ENCODE data around the gene KCNG1.
"Not testable (repeated sequence)": the region's sequence is repeated elsewhere in the genome, so short reads cannot be mapped to it uniquely, and the experiment has no call there.

The KCNG1 gene

GRCh38 chr20:51022803-51023616, at the start of gene KCNG1:
KCNG1 (minus strand) TSS chr20:51023107; CDS start chr20:51010338, 12,769 bp downstream.
- DNase-seq (ENCODE audit: low read depth, low spot score) = no peak

- no peak for DNase-seq (ENCODE audit: low read depth, low spot score)
These were observed 47.7 kb upstream of the KCNG1 start for GRCh38 chr20:51070621-51071020.

GRCh38 chr20:51067792-51068191, 44.9 kb upstream of the KCNG1 start:
- DNase-seq (ENCODE audit: low read depth, low spot score) = no peak

- DNase-seq (ENCODE audit: low read depth, low spot score) = no peak
These were observed 42.7 kb upstream of the KCNG1 start for GRCh38 chr20:51065615-51066014.

GRCh38 chr20:51064137-51064536, 41.2 kb upstream of the KCNG1 start:
- DNase-seq (ENCODE audit: low read depth, low spot score) = no peak

- no peak for DNase-seq (ENCODE audit: low read depth, low spot score)
These were observed 39.2 kb upstream of the KCNG1 start for GRCh38 chr20:51062065-51062464.

GRCh38 chr20:51061418-51062045, 38.6 kb upstream of the KCNG1 start:
- no peak for DNase-seq (ENCODE audit: low read depth, low spot score)

GRCh38 chr20:51060301-51060700, 37.4 kb upstream of the KCNG1 start:
- DNase-seq (ENCODE audit: low read depth, low spot score) = no peak

- no peak for DNase-seq (ENCODE audit: low read depth, low spot score)
These were observed 37.0 kb upstream of the KCNG1 start for GRCh38 chr20:51059862-51060261.

GRCh38 chr20:51058017-51058416, 35.1 kb upstream of the KCNG1 start:
- no peak for DNase-seq (ENCODE audit: low read depth, low spot score)

- no peak for DNase-seq (ENCODE audit: low read depth, low spot score)
These were observed 31.3 kb upstream of the KCNG1 start for GRCh38 chr20:51054233-51054632.

- DNase-seq (ENCODE audit: low read depth, low spot score) = no peak
These were observed 27.7 kb upstream of the KCNG1 start for GRCh38 chr20:51050531-51051075.

GRCh38 chr20:51046021-51046985, 23.4 kb upstream of the KCNG1 start:
- no peak for DNase-seq (ENCODE audit: low read depth, low spot score)

- DNase-seq (ENCODE audit: low read depth, low spot score) = not testable (repeated sequence)
These were observed 22.6 kb upstream of the KCNG1 start for GRCh38 chr20:51045492-51045891.

GRCh38 chr20:51044796-51045195, 21.9 kb upstream of the KCNG1 start:
- no peak for DNase-seq (ENCODE audit: low read depth, low spot score)

GRCh38 chr20:51043811-51044210, 20.9 kb upstream of the KCNG1 start:
- DNase-seq (ENCODE audit: low read depth, low spot score) = no peak

- no peak for DNase-seq (ENCODE audit: low read depth, low spot score)
These were observed 19.8 kb upstream of the KCNG1 start for GRCh38 chr20:51042657-51043247.

GRCh38 chr20:51042064-51042463, 19.2 kb upstream of the KCNG1 start:
- DNase-seq (ENCODE audit: low read depth, low spot score) = no peak

GRCh38 chr20:51037532-51038115, 14.7 kb upstream of the KCNG1 start:
- DNase-seq (ENCODE audit: low read depth, low spot score) = no peak

GRCh38 chr20:51036827-51037531, 14.1 kb upstream of the KCNG1 start:
- DNase-seq (ENCODE audit: low read depth, low spot score) = no peak

Data from iPS DF 19.7 (cell line).